ENCODE measurements around the gene NHERF1. TPM values are rescaled to one million over a fixed set of nuclear protein-coding genes. Genes with fewer than 3 reads are reported as not detected.

The NHERF1 gene
- total and polyA plus RNA-seq, 2 experiments from 2014 or later = 78.2 to 111 TPM

DNA sequence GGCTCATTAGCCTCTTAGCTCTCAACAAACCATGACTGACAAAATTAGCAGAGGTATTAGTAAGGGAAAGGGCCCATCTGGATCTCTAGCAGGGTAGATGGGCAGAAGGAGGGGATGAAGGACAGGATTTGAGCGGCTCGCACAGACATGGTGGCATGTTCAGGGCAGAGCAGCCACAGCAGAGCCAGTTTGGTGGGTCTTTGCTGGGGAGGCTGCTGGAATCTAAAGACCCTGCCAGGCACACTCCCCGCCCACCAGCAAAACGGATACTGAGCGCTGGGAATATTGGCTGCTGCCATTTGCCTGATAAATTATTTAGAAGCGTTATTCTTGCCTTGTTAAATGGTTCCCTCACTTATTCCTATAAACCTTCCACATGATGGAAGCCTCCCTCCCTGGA, 48.4 kb downstream of the NHERF1 start:
- DNase-seq (ENCODE audit: low read depth in 1 of 2, low spot score in 1 of 2) = no peak
- peaks cover 30% of the 10 kb centered on the region for H3K4me1 ChIP-seq (ENCODE audit: low read depth)
- no peak overlapping the region for H3K4me3 ChIP-seq
- no peaks in the 10 kb centered on the region for H3K9me3 ChIP-seq (ENCODE audit: low read depth)
- H3K27ac ChIP-seq = no peak overlapping the region
- no peaks in the 10 kb centered on the region for H3K36me3 ChIP-seq
- no peaks in the 10 kb centered on the region for H3K27me3 ChIP-seq
- TF ChIP-seq, protein P1, sequence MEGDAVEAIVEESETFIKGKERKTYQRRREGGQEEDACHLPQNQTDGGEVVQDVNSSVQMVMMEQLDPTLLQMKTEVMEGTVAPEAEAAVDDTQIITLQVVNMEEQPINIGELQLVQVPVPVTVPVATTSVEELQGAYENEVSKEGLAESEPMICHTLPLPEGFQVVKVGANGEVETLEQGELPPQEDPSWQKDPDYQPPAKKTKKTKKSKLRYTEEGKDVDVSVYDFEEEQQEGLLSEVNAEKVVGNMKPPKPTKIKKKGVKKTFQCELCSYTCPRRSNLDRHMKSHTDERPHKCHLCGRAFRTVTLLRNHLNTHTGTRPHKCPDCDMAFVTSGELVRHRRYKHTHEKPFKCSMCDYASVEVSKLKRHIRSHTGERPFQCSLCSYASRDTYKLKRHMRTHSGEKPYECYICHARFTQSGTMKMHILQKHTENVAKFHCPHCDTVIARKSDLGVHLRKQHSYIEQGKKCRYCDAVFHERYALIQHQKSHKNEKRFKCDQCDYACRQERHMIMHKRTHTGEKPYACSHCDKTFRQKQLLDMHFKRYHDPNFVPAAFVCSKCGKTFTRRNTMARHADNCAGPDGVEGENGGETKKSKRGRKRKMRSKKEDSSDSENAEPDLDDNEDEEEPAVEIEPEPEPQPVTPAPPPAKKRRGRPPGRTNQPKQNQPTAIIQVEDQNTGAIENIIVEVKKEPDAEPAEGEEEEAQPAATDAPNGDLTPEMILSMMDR (IDR thresholded peaks at IDR 0.05; ENCODE audit: low read depth, low read length) = no peak

DNA sequence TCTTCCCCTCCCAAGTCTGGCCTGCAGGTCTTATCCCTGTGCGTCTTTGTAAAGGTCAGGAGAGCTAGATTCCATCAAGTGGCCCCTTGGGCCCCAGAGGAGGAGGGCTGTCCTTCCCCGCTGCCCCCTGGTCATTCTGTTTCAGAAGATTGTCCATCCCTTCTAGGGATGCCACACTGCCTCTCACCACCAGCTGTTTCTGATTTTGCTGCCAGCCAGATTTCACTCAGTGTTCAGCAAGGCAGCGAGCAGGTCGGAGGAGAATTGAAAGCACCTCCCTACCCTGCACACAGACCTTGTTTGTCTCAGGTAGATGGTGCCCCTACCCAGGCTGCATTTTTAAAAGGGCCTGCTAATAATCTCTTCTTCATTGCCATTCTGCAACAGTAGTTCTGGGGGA, 49.4 kb downstream of the NHERF1 start:
- TF ChIP-seq, protein P1 (IDR thresholded peaks at IDR 0.05; ENCODE audit: low read depth, low read length) = no peak
- H3K4me1 ChIP-seq (ENCODE audit: low read depth) = peaks cover 30% of the 10 kb centered on the region
- H3K4me3 ChIP-seq = no peak overlapping the region
- no peaks in the 10 kb centered on the region for H3K9me3 ChIP-seq (ENCODE audit: low read depth)
- H3K27ac ChIP-seq = peak overlapping the region; percentile 12
- no peaks in the 10 kb centered on the region for H3K27me3 ChIP-seq
- DNase-seq (ENCODE audit: low read depth in 1 of 2, low spot score in 1 of 2) = no peak
- H3K36me3 ChIP-seq = no peaks in the 10 kb centered on the region

DNA sequence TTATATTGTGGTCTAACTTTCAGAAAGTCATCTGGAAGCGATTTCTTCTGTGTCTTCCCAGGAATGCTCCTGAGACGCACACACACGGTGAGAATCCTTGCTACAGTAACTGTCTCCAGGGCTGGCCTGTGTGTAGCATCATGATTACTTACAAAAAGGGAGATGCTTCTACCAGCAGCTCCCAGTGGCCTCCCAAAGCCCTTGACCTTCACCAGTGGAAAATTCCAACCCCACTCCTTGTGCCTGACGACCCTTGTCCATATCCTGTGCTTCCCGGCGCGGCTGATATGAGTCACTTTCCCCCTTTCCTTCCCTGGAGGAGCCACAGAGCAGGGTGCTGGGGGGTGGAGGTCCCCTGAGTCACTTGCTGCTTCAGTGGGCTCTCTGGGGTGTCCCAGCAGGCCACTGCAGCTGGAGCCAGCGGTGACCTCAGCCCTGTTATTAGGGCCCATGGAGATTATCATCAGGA, 49.8 kb downstream of the NHERF1 start:
- TF ChIP-seq, protein P1 (IDR thresholded peaks at IDR 0.05; ENCODE audit: low read depth, low read length) = no peak
- Histone ChIP-seq H3K9me3 (ENCODE audit: low read depth) (no peaks in the 10 kb centered on the region), H3K4me3 (no peak overlapping the region), H3K27ac (peak overlapping the region; percentile 12), H3K27me3 (no peaks in the 10 kb centered on the region), H3K36me3 (no peaks in the 10 kb centered on the region), H3K4me1 (ENCODE audit: low read depth) (peaks cover 29% of the 10 kb centered on the region)
- DNase-seq (ENCODE audit: low read depth in 1 of 2, low spot score in 1 of 2) = peak in 1 of 2 donors; percentile 43

DNA sequence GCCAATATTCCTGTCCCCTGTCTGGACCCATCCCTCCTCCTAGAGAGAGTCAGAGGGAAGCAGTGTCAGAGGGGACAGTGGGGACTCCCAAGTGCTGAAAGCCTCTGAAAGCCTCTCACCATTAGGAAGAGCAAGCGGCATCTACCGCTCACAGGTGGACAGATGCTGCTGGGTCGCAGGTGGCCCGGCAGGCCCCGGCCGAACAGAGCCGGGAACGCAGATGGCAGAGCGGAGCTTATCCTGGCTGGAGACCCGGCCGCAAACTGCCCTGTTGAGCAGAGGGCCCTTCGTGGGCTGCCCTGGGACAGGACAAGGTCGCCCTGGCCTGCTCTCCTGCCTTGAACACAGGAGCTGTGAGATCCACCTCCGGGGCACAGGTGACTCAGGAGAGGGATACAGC, 50.7 kb downstream of the NHERF1 start:
- DNase-seq (ENCODE audit: low read depth in 1 of 2, low spot score in 1 of 2) = no peak
- Histone ChIP-seq H3K36me3 (no peaks in the 10 kb centered on the region), H3K9me3 (ENCODE audit: low read depth) (no peaks in the 10 kb centered on the region), H3K27me3 (no peaks in the 10 kb centered on the region), H3K4me1 (ENCODE audit: low read depth) (peaks cover 23% of the 10 kb centered on the region), H3K4me3 (no peak overlapping the region), H3K27ac (no peak overlapping the region)
- TF ChIP-seq, protein P1 (IDR thresholded peaks at IDR 0.05; ENCODE audit: low read depth, low read length) = no peak

DNA sequence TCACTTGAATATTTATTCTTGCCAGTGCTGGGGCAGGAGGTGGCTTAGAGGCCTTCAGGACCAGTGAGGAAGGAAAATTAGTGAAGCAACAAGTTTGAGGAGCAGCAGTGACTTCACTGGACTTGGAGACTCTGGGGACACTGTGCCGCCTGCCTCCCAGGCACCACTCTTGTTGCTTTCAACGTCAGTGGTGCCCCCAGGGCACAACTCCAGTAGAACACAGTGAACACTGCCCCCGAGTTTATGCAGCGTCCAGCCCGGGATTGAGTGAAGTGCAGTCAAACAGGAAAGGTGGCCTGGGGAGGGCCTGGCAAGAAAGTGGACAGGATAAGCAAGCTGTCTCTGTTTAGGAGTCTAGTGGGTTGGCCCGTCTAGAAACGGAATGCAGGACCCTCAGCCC, 52.1 kb downstream of the NHERF1 start:
- TF ChIP-seq, protein P1 (IDR thresholded peaks at IDR 0.05; ENCODE audit: low read depth, low read length) = no peak
- no peaks in the 10 kb centered on the region for H3K9me3 ChIP-seq (ENCODE audit: low read depth)
- no peak for DNase-seq (ENCODE audit: low read depth in 1 of 2, low spot score in 1 of 2)
- no peak overlapping the region for H3K27ac ChIP-seq
- no peaks in the 10 kb centered on the region for H3K36me3 ChIP-seq
- H3K4me1 ChIP-seq (ENCODE audit: low read depth) = peaks cover 29% of the 10 kb centered on the region
- no peak overlapping the region for H3K4me3 ChIP-seq
- no peaks in the 10 kb centered on the region for H3K27me3 ChIP-seq

DNA sequence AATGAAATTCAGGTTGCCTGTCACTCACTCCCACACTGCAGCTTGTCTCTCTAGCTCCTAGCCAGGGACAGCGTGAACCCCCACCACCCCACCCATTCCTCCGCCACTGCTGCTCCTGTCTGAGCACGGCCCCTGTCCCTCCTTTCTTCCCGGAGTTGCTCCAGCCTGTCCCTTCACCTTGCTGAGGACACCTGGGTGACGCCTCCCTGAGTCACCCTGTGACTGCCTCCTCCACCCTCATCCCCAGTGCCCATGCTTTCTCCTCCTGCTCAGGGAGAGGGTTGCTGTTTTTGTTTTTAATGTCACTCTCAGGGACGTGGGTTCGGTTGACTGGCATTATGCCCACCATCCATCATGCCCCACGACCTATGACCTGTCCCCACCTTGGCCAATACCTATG, 53.5 kb downstream of the NHERF1 start:
- no peaks in the 10 kb centered on the region for H3K9me3 ChIP-seq (ENCODE audit: low read depth)
- peaks cover 35% of the 10 kb centered on the region for H3K4me1 ChIP-seq (ENCODE audit: low read depth)
- no peak overlapping the region for H3K27ac ChIP-seq
- H3K4me3 ChIP-seq = no peak overlapping the region
- DNase-seq (ENCODE audit: low read depth in 1 of 2, low spot score in 1 of 2) = no peak
- H3K36me3 ChIP-seq = no peaks in the 10 kb centered on the region
- TF ChIP-seq, protein P1 (IDR thresholded peaks at IDR 0.05; ENCODE audit: low read depth, low read length) = no peak
- H3K27me3 ChIP-seq = no peaks in the 10 kb centered on the region

Data from cardiac muscle cell (in vitro differentiated cells and primary cell).